Fibroblast of the conjunctiva (primary cell): ENCODE data around the gene MICAL3.
"Not testable (repeated sequence)": the region's sequence is repeated elsewhere in the genome, so short reads cannot be mapped to it uniquely, and the experiment has no call there.

ENCODE experiments used
- DNase-seq: peaks from one replicate; pipeline ENCODE4 v3.0.0-alpha.2; 2010; ENCODE audit warnings: low read depth

MICAL3 gene

DNA sequence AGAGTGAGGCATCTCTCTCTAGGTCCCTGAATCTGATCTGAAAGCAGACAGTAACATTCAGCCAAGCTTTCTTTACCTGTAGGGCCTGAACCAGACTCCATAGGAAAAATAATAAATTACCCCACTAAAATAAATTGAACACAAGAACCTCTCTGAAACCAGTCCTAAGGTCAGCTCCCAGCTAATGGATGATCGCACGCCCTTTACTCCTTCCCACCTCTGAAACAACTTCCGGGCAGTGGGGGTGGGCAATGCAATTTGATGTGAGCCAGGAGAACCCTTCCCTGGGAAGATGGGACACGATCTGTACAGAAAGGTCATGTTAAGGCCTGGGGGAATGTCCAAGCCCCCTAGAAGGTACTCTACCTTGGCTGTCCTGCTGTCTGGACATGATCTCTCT, 71.2 kb downstream of the MICAL3 start:
- no peak for DNase-seq

DNA sequence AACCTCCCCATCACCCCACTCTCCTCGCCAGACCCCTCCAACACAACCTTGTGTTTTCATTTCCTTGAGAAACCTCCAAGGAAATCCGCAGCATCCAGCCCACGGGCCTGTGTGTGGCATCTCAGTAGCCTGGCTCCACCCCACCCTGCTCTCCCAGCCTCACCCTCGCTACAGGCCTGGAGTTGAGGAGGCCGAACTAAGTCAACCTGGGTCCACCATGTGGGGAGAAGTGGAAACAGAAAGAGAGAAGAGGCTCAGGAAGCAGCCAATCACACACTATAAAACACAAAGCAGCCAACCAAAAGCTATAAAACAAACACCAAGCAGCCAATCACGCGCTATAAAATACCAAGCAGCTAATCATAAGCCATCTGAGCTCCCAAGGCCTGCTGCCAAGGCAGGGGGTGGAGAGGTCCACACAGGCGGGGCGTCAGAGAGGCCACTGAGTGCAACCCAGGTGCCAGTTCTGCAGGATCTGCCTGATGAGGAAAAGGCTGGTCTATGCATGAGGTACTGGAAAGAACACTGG, 72.0 kb downstream of the MICAL3 start:
- no peak for DNase-seq

DNA sequence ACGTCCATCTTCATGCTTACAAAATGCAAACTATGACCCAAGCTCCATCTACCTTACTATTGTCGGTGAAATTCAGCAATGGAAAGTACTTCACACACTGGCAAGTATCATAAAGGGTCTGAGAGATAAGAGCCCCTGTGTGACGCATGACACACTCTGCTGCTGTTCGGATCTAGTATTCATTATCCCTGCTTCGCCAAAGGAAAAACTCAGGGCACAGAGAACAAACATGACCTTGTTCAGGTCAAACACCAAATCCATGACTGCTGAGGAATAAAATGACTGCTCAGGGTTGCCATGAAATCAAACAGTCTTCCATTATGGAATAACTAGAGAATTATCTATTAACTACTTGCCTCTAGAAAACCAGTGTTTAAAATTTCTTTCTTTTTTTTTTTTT, 73.0 kb downstream of the MICAL3 start:
- no peak for DNase-seq

DNA sequence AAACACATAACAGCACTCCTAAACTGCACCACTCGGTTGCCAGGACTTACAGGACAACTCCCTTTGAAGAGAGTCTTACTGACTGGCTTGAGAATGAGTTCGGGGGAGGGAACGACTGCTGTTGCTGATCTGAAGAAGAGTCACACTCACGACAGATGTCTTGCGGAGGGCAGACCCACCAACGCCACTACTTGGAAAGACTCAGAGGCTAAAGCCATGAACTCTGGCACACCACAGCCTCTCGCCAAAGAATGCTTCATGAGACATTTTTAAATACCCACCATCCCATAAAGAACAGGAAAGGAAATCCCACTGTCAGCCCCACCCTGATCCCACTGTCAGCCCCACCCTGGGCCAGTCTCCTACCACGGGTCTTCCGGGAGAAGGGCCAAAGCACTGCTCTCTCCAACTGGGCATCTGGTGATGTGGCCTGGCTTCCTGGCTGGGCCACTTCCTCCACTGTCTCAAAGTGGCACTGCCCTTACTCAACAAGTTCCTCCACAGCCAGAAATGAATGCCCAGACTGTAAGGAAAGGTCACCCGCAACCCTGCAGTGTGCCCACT, 73.6 kb downstream of the MICAL3 start:
- DNase-seq = no peak

DNA sequence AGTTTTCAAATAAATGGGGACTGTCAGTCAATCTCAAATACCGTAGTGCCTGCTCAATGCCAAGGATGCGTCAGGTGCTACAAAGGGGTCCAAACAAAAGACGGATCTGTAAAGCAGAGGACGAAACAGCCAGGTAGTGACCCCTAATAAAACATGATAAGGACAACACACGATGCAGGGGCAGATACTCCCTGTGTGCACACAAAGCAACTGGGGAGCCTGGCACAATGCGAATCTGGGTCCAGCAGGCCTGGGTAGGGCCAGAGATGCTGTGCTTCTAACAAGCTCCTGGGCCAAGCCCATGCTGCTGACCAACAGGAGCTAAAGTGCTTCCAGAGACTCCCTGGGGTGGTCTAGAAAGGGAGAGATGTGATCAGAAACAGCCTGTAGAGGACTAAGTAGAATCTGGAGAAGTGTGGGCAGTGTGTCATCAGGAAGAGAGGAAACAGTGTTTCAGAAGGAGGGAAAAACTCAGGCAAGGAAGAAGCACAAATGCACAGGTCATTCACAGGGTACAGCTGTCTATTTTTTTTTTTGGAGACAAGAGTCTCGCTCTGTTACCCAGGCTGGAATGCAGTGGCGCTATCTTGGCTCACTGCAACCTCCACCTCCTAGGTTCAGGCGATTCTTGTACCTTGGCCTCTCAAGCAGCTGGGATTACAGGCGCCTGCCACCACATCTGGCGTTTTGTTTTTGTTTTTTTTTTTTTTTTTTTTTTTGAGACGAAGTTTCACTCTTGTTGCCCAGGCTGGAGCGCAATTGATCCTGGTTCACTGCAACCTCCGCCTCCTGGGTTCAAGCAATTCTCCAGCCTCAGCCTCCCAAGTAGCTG, 74.5 kb downstream of the MICAL3 start:
- DNase-seq = no peak

DNA sequence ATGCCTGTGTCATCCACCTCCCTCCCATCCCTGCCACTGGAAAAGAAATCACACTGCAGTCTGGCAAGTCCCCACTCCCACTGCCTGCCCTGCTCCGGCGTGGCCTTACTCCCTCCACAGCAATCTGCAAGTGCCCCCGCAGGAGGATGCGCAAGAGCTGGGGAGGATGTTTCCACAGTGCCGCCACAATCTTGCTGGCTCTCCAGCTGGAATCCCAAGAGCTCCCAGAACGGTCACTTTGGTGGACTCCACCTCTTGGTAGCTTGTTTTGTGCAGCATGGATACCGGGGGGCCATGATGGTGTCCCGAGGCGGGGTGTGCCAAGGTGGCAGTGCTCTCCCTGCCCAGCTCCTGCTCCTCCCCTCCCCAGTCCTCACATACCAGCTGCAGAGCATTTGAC, 76.3 kb downstream of the MICAL3 start:
- no peak for DNase-seq

DNA sequence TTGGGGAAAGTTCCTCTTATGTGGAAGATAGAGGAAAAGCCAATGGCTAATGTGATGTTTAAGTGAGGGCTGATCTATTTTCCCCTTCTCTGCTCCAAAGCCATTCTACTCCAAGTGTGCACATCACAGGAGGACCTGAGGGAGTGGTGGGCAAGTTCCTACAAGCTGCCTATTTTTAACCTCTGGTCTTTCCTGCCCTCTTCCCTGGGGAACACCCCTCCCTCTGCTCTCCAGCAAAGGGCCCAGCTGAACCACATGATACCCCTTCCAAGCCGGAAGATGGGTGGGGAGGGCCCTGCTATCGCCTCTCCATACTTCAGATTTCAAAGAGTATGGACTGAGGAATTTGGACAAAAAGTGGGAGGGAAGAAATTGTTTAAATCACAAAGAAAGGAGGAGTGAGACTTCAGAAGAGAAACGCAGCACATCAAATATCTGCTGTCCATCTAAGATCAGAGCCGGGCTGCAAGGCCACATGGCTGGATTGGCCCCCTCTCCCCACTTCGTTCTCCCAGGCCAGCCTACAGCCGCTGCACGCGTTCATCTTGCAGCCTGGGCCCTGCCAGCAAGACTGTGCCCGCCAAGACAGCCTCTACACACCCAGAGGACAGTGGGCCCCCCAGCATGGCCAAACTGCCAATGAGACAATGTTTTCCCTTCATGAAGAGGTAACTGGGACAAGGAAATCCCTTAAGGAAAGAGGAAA, 77.5 kb downstream of the MICAL3 start:
- DNase-seq = no peak

DNA sequence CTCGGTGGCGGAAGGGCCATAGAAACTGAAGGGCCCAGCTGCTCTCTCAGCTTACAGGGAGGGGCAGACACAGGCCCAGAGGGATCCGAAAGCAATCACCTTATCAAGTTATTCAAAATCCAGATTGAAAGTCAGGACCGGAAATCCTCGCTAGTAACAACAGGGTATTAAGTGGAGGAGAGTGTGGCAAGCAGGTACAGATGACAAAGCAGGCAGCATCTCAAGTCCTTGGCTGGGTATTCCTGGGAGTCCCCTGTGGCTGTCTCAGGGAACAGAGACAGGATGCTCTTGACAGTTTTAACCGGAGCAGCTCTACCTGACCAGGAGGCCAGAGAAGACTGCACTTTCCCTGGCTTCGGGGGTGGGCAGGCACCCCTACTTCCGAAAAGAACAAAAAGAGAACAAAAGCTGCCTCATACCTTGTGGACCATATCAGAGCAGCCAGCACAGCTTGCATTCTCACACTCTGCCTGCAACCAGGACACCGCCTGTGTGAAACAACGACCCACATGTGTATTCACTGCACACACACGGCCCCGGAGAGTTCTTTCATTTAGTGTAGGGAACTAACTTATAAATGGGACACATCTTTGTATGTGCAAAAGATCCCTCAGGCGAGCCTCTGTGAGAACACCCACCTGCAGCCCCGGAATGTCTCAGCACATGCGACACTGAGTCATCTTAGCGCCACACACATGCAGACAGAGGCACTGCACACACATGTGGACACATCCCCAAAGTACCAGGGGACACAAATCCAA, 78.3 kb downstream of the MICAL3 start:
- no peak for DNase-seq

DNA sequence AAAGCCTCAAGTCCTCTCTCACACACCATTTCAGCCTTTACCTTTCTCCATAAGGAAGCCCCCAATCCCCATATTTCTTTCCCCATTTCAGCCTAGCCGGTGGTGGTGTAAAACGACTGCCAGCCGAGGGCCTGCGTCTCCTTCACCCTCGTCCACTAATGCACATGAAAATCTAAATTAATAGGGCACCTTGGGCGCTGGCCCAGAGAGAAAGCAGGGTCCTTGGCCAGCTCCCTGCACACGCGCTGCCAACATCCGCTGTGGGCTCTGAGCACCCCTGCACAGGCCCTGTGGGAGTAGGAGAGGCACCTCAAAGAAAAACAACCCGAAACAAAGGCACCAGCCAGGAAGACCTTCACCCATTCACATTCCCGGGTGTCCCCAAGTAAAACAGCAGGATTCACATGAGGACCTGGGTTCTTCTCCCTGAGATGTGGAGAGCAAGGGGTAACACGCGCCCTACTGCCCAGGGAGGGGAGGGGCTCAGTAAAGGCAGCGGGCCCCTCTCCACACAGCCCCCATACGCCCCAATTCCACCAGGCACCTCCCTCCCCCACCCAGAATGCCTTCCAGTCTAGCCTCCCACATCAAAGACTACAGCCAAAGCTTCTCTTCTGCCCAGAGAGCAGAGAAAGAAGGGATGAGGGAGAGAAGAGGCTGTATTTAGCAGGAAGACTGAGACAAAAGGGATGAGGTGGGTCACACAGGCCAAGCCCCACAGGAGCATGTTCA, 79.0 kb downstream of the MICAL3 start:
- DNase-seq = no peak

DNA sequence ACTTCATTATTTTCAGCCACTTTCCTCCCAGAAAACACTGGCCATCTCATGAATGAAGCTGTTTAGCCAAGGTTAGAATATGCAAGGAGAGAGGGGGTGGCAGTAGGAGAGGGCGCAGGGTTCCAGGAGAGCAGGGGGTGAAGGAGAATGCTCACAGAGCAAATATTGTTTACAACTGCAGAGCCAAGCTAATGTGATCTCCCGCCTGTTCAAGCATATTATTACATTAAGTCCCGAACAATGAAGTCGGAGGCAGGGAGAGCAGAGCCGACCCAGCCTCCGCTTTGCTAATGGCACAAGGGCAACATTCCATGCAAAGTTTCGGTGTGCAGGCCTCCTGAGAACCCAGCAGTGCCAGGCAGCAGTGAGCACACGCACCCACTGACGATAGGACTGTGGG, 80.1 kb downstream of the MICAL3 start:
- no peak for DNase-seq

DNA sequence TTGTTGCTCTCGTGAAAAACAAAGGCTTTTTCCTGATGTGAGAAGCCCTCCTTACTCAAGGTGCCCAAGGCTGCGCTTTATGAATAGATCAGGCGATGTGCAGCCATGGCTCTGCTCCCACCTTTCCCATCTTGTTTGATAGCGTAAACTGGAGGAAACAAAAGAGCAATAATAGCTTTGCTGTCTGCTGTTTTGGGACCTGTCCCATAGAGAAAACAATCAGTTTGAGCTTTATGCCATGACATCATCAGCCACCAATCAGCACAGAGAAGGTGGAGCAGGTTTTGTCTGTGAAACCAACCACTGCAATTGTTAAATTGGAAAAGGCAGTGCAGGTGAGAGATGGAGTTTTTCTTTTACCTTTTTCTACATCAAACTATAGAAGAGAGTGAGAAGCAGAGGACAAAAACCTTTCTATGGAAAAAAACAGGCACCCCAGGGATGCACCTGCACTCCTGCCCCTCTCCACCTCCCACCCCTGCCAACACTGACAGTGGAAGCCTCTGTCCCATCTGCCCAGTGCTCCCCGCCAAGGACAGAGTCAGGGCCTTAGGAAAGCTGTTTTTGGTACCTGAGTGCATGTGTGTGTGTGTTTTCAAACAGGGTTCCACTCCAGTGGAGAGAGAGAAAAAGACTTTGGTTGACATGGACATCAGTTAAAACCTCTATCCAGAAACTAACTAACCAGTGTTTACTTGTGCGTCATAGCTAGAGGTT, 80.7 kb downstream of the MICAL3 start:
- no peak for DNase-seq

DNA sequence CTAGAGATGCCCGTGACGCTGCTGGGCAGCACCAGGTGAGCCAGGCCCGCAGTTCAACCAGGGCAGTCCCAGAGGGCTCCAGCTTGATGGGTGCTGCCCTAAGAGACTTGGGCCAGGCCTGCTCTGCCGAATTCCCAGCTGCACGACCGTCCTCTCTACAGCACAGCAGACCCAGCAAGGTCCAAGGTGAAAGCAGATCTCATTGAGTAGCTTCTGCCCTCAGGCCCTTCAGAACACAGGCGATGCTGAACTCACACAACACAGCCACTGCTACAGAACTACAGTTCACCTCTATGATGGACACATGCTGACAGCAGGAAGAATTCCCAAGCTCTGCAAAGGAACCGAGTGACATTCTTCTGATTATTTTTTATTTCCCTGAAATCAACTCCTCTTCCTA, 81.6 kb downstream of the MICAL3 start:
- DNase-seq = no peak

DNA sequence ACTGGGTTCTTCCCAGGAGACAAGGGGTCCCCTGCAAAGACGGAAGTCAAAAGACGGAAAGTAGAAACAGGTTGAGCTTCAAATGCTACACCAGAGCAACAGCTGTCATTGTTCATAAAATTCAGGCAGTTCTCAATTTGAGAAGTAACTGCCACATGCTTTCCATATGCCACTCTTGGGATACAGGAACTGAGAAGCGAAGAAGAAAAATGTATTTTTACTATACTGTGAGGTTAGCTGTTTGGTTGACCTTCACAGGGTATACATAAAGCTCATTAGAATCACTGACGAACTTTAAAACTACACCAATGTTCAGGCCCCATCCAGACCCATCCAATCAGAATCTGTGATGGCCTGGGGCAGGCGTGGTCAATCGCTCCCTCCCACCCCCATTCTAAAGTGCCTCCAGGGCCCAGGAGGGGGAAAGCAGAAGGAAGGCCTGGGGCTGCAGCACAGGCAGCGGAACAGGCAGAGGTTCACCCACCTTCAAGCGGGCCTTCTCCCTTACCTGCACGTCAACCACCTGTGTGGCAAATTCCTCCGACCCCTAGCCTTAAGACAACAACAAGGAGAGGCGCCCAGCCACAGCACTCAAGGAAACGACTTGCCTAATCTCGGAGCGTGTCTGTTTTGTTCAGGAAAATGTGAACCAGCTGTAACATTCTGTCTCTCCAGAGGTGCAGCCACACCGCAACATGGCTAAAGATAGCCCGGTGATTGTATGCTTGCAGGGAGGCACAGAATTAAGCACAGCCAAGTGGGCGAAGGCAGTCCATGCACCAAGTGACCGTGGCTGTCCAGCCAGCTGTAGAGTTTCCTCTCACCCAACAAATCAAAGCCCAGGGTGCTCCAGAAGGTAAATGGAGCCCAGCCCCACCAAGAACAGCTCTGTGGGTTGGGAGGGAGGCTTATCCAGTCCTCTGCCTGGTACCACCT, 82.6 kb downstream of the MICAL3 start:
- no peak for DNase-seq

DNA sequence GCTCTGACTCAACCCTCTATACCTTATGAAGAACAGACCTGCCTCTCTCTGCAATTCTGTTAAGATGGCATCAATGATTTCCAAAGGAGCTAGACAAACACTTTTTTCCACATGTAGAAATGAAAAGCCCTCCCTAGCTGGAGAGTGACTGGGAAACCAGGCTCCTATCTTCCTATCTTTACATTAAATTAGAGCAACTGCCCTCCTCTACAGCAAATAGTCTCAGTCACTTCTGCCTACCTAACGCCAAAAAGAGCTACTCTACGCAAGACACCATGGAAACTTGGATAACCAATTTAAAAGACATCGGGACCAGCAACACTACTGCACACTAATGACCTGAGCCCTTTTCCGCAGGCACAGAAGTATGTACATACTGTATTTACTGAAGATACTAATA, 84.8 kb downstream of the MICAL3 start:
- DNase-seq = no peak

DNA sequence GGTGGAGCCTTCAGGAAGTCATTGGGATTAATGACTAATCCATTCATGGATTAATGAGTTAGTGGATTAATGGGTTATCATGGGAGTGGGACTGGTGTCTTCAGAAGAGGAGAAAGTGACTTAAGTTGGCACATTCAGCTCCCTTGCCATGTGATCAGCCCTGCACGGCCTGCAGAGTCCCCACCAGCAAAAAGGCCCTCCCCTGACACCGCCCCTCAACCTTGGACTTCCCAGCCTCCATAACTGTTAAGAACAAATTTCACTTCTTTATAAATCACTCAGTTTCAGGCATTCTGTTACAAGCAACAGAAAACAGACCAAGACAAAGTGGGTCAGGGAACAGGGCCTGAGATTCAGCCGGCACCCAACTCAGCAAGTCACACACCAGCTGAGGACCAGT, 85.3 kb downstream of the MICAL3 start:
- no peak for DNase-seq

DNA sequence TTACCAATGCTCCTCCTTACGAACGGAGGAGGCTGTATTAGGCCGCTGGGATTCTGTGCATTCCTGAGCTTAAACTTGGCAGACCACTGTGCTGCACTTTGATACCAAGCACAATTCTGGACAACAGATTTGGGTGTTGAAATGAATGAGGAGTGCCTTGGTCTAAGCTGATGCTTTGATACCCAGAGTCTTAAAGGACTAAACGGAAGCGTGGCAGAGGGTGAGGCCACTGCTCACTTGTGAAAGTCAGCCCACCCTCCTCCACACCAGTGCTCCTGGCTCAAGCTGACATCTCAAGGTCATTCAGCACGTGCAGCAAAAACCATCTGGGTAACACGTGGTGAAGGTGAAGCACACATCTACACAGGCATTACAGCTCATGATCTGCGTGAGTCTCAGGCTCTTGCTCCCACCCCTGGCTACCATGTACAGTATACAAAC, 85.9 kb downstream of the MICAL3 start:
- no peak for DNase-seq

DNA sequence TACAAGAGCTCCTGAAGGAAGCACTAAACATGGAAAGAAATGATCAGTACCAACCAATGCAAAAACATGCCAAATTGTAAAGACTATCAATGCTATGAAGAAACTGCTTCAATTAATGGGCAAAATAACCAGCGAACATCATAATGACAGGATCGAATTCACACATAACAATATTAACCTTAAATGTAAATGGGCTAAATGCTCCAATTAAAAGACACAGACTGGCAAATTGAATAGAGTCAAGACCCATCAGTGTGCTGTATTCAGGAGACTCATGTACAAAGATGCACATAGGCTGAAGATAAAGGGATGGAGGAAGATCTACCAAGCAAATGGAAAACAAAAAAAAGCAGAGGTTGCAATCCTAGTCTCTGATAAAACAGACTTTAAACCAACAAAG, 91.9 kb downstream of the MICAL3 start:
- not testable (repeated sequence) for DNase-seq

DNA sequence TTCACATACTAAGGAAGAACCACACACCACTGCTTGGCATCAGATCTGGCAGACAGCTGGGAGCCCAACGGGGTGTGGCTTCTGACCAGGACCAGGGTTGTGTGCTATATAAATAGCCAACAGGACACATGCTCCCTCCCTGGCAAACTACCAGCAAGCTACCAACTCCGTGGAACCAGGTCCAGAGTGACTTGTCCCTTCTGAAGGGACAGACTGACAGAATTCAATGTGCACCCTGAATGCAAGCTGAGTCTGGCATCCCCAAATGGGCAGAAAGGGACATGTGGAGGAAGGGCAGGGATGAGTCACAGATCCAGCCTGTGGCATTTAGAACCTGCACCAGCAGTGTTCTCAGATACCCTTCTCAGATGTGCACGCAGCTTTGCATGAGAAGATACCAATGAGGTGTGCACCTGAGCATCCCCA, 92.9 kb downstream of the MICAL3 start:
- no peak for DNase-seq

DNA sequence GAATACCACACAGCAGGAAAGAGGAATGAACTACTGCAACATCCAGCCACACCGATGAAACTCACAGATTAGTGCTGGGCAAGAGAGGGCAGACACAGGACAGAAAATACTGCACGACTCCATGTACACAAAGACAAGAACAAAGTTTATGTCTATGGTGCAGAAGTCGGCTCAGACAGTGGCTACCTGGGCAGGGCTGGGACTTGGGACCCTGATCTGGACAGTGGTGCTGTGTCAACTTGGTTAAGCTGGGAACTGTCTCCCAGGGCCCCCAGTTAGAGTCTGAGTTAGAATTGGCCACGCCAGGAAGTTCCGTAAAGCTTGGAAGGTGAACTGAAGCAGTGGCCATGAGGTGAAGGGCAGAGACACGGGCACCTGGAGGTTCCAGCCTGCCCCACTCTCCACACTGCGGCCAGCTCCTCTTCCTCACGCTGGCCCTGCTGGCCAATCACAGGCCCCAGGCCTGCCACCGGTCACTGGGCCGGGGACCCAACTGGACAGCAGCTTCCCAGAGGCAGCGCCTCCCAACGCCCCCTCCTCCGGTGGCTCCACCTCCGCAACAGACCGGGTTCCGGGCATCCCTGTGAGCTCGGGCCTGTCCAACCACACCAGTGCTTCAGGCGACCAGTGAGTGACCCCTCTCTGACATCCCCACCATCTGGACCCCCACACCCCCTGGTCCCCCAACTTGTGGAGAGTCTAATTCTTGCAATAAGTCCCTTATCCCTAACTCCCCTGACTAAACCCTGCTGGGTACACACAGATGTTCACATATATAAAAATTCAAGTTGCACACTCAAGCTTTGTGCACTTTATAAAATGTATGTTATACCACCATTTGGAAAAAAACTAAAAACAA, 93.7 kb downstream of the MICAL3 start:
- no peak for DNase-seq
